A549 treated with ZK216348 at 1 μM for 4 hours (cell line): Measurements from ENCODE around the gene CC2D2A. TPM values are rescaled to one million over a fixed set of nuclear protein-coding genes. Genes with fewer than 3 reads are reported as not detected.

ENCODE experiments used
- total RNA-seq: library from RNA; stranded (reverse); fragments of 200-300 nt; extraction: Qiagen RNA extraction; gene quantifications from 5 replicates; pipeline ENCODE4 v1.2.3, GENCODE V29; 2022; ENCODE audit warnings: low read depth

Gene CC2D2A
- 10.9 to 13.4 TPM (median 12.2 TPM) in 5 replicates for total RNA-seq

GRCh38 chr4:15469402-15470127 is at the start of gene CC2D2A:
Gene CC2D2A (plus strand): TSS chr4:15469882. CDS start chr4:15475933, 6,051 bp downstream.

GRCh38 chr4:15427701-15428100 is 42.0 kb upstream of the CC2D2A start, which contains the start of gene C1QTNF7:
Gene C1QTNF7 (plus strand): TSS chr4:15428033. CDS start chr4:15435744, 7,711 bp downstream.

Other genes starting within 250 kb of the CC2D2A start
- not detected in 5 replicates for gene C1QTNF7, start 41.8 kb upstream of the CC2D2A start, total RNA-seq
- 27.3 to 41.1 TPM (median 29.6 TPM) in 5 replicates for gene FBXL5, start 185.5 kb downstream of the CC2D2A start, total RNA-seq
- gene FAM200B, start 211.9 kb downstream of the CC2D2A start, total RNA-seq = 28.5 to 38.5 TPM (median 29.2 TPM) in 5 replicates
- 16.7 to 22.6 TPM (median 18.2 TPM) in 5 replicates for gene BST1, start 233.2 kb downstream of the CC2D2A start, total RNA-seq